BE2C (cell line): ENCODE data around the gene RRP15.

Experiments
- DNase-seq: peaks from one replicate; pipeline ENCODE4 v3.0.0-alpha.2; 2020
- H3K27me3 ChIP-seq: fragments of 250-450 bp; sonication (Bioruptor Pico); 2 replicates; pipeline ENCODE4 v1.5.1; 2020; ENCODE audit warnings: mild to moderate bottlenecking
- H3K36me3 ChIP-seq: fragments of 250-450 bp; sonication (Bioruptor Pico); 2 replicates; pipeline ENCODE4 v1.5.1; 2020; ENCODE audit warnings: mild to moderate bottlenecking
- H3K4me1 ChIP-seq: fragments of 250-450 bp; sonication (Bioruptor Pico); 2 replicates; pipeline ENCODE4 v1.5.1; 2020
- H3K4me3 ChIP-seq: 2 replicates; pipeline ENCODE4 v1.5.1; 2011; ENCODE audit warnings: low read depth, low read length
- H3K9me3 ChIP-seq: fragments of 250-450 bp; sonication (Bioruptor Pico); 2 replicates; pipeline ENCODE4 v1.5.1; 2020
- CTCF ChIP-seq: IDR thresholded peaks from 2 replicates; pipeline ENCODE4 v1.5.1; 2012; ENCODE audit warnings: mild to moderate bottlenecking, low read depth, low read length

The RRP15 gene

GRCh38 chr1:218345673-218346390 lies 60.7 kb downstream of the RRP15 start:
- DNase-seq, result peak; percentile 71
- Histone ChIP-seq H3K4me1 (no peaks in the 10 kb centered on the region), H3K36me3 (no peaks in the 10 kb centered on the region), H3K4me3 (peak overlapping the region; percentile 79), H3K27me3 (no peaks in the 10 kb centered on the region; the same call in 1 of the 2 replicates), H3K9me3 (no peaks in the 10 kb centered on the region)
- TF ChIP-seq CTCF, result no peak

GRCh38 chr1:218346391-218347204 lies 61.5 kb downstream of the RRP15 start:
- DNase-seq, result no peak
- no peak for TF ChIP-seq CTCF
- peak overlapping the region; percentile 79 for H3K4me3 ChIP-seq

GRCh38 chr1:218347336-218347722 lies 62.2 kb downstream of the RRP15 start:
- no peak for TF ChIP-seq CTCF
- H3K36me3 ChIP-seq, result no peaks in the 10 kb centered on the region
- H3K4me1 ChIP-seq, result no peaks in the 10 kb centered on the region
- no peaks in the 10 kb centered on the region for H3K9me3 ChIP-seq
- H3K27me3 ChIP-seq, result no peaks in the 10 kb centered on the region; the same call in 1 of the 2 replicates
- no peak for DNase-seq
- no peak overlapping the region for H3K4me3 ChIP-seq

More at GRCh38 chr1:218346391-218347204, 61.5 kb downstream of the RRP15 start:
- Histone ChIP-seq H3K9me3 (no peaks in the 10 kb centered on the region), H3K36me3 (no peaks in the 10 kb centered on the region), H3K4me1 (no peaks in the 10 kb centered on the region), H3K27me3 (no peaks in the 10 kb centered on the region; the same call in 1 of the 2 replicates)

- H3K27me3 ChIP-seq, result no peaks in the 10 kb centered on the region; the same call in 1 of the 2 replicates
- DNase-seq, result no peak
- H3K4me3 ChIP-seq, result no peak overlapping the region
- H3K36me3 ChIP-seq, result no peaks in the 10 kb centered on the region
- no peaks in the 10 kb centered on the region for H3K4me1 ChIP-seq
- no peak for TF ChIP-seq CTCF
- no peaks in the 10 kb centered on the region for H3K9me3 ChIP-seq
Observed at GRCh38 chr1:218347723-218348627, 62.9 kb downstream of the RRP15 start.

GRCh38 chr1:218348628-218349071 lies 63.6 kb downstream of the RRP15 start:
- H3K9me3 ChIP-seq, result no peaks in the 10 kb centered on the region
- no peaks in the 10 kb centered on the region; the same call in 1 of the 2 replicates for H3K27me3 ChIP-seq
- no peak overlapping the region for H3K4me3 ChIP-seq
- H3K4me1 ChIP-seq, result no peaks in the 10 kb centered on the region
- TF ChIP-seq CTCF, result no peak
- DNase-seq, result no peak
- H3K36me3 ChIP-seq, result no peaks in the 10 kb centered on the region
